ENCODE data around the gene IGF2BP3. TPM values are rescaled to one million over a fixed set of nuclear protein-coding genes. Genes with fewer than 3 reads are reported as not detected.

IGF2BP3 gene
- total RNA-seq, 1 donor from 2014 or later = 242 TPM

GRCh38 chr7:23474829-23475575 lies 4.7 kb upstream of the IGF2BP3 start:
- H3K36me3 Mint-ChIP-seq = peaks cover 1% of the 10 kb centered on the region
- H3K79me2 ChIP-seq (ENCODE audit: low read depth) = peaks cover 84% of the 10 kb centered on the region
- no peak overlapping the region for H2AFZ ChIP-seq (replicated peaks)
- H3K9me3 Mint-ChIP-seq = peaks cover 1% of the 10 kb centered on the region
- H3K9me3 ChIP-seq (ENCODE audit: low read depth) = no peaks in the 10 kb centered on the region
- no peaks in the 10 kb centered on the region for H3K27me3 ChIP-seq
- H3K4me1 Mint-ChIP-seq = peaks cover 22% of the 10 kb centered on the region
- no peaks in the 10 kb centered on the region for H4K20me1 ChIP-seq (ENCODE audit: low read depth)
- H3K4me3 Mint-ChIP-seq = peak overlapping the region; percentile 93
- H3K27ac Mint-ChIP-seq = peak overlapping the region; percentile 88
- no peaks in the 10 kb centered on the region for H3K36me3 ChIP-seq
- H3K4me1 ChIP-seq = peaks cover 34% of the 10 kb centered on the region
- peaks cover 2% of the 10 kb centered on the region for H3K27me3 Mint-ChIP-seq (ENCODE audit: insufficient read depth, low read depth)
- no peak for TF ChIP-seq EZH2phosphoT487 (IDR thresholded peaks at IDR 0.05)
- TF ChIP-seq EZH2 (IDR thresholded peaks at IDR 0.05) = peak; percentile 24
- no peak for TF ChIP-seq CTCF (IDR thresholded peaks at IDR 0.05)
- no peak for DNase-seq (ENCODE audit: low spot score)
- H3K4me3 ChIP-seq = peak overlapping the region; percentile 94
- peaks cover 65% of the 10 kb centered on the region for H3F3A ChIP-seq (ENCODE audit: low read depth)
- H3K9ac ChIP-seq = peak overlapping the region; percentile 67
- H3K4me2 ChIP-seq = peak overlapping the region; percentile 95
- H3K27ac ChIP-seq = peak overlapping the region; percentile 98

- Mint-ChIP-seq H3K4me1 (peaks cover 22% of the 10 kb centered on the region), H3K36me3 (peaks cover 3% of the 10 kb centered on the region), H3K27me3 (ENCODE audit: insufficient read depth, low read depth) (peaks cover 3% of the 10 kb centered on the region), H3K4me3 (peak overlapping the region; percentile 93), H3K27ac (peak overlapping the region; percentile 88), H3K9me3 (peaks cover 3% of the 10 kb centered on the region)
- peaks cover 70% of the 10 kb centered on the region for H3F3A ChIP-seq (ENCODE audit: low read depth)
- no peaks in the 10 kb centered on the region for H3K9me3 ChIP-seq (ENCODE audit: low read depth)
- TF ChIP-seq CTCF (IDR thresholded peaks at IDR 0.05) (no peak), EZH2phosphoT487 (IDR thresholded peaks at IDR 0.05) (no peak), EZH2 (IDR thresholded peaks at IDR 0.05) (no peak)
- H3K36me3 ChIP-seq = no peaks in the 10 kb centered on the region
- H3K9ac ChIP-seq = peak overlapping the region; percentile 87
- no peaks in the 10 kb centered on the region for H3K27me3 ChIP-seq
- H3K4me2 ChIP-seq = peak overlapping the region; percentile 96
- peak overlapping the region; percentile 94 for H3K4me3 ChIP-seq
- peaks cover 84% of the 10 kb centered on the region for H3K79me2 ChIP-seq (ENCODE audit: low read depth)
- H2AFZ ChIP-seq (replicated peaks) = peak overlapping the region; percentile 36
- peaks cover 34% of the 10 kb centered on the region for H3K4me1 ChIP-seq
- peaks cover under 1% of the 10 kb centered on the region for H4K20me1 ChIP-seq (ENCODE audit: low read depth)
- peak overlapping the region; percentile 98 for H3K27ac ChIP-seq
- peak; percentile 99 for DNase-seq (ENCODE audit: low spot score)
Measured at GRCh38 chr7:23474094-23474828, 4.0 kb upstream of the IGF2BP3 start.

GRCh38 chr7:23473844-23474093 lies 3.5 kb upstream of the IGF2BP3 start:
- H3K9ac ChIP-seq = peak overlapping the region; percentile 87
- TF ChIP-seq EZH2phosphoT487 (IDR thresholded peaks at IDR 0.05) (no peak), EZH2 (IDR thresholded peaks at IDR 0.05) (no peak), CTCF (IDR thresholded peaks at IDR 0.05) (no peak)
- H2AFZ ChIP-seq (replicated peaks) = peak overlapping the region; percentile 36
- peaks cover 22% of the 10 kb centered on the region for H3K4me1 Mint-ChIP-seq
- peaks cover 84% of the 10 kb centered on the region for H3K79me2 ChIP-seq (ENCODE audit: low read depth)
- peak overlapping the region; percentile 95 for H3K27ac ChIP-seq
- H3K4me1 ChIP-seq = peaks cover 33% of the 10 kb centered on the region
- H4K20me1 ChIP-seq (ENCODE audit: low read depth) = peaks cover 6% of the 10 kb centered on the region
- H3K9me3 ChIP-seq (ENCODE audit: low read depth) = no peaks in the 10 kb centered on the region
- H3K4me3 ChIP-seq = peak overlapping the region; percentile 94
- H3K4me3 Mint-ChIP-seq = peak overlapping the region; percentile 93
- H3F3A ChIP-seq (ENCODE audit: low read depth) = peaks cover 70% of the 10 kb centered on the region
- no peaks in the 10 kb centered on the region for H3K27me3 ChIP-seq
- peaks cover 3% of the 10 kb centered on the region for H3K27me3 Mint-ChIP-seq (ENCODE audit: insufficient read depth, low read depth)
- DNase-seq (ENCODE audit: low spot score) = peak; percentile 76
- peaks cover 3% of the 10 kb centered on the region for H3K9me3 Mint-ChIP-seq
- no peaks in the 10 kb centered on the region for H3K36me3 ChIP-seq
- H3K27ac Mint-ChIP-seq = peak overlapping the region; percentile 84
- peak overlapping the region; percentile 96 for H3K4me2 ChIP-seq
- peaks cover 3% of the 10 kb centered on the region for H3K36me3 Mint-ChIP-seq

Measured in neural progenitor cell (in vitro differentiated cells).